Mesenchymal stem cell (in vitro differentiated cells and primary cell): ENCODE measurements around the gene ATF7.

ENCODE experiments used
- DNase-seq: peaks from one replicate; pipeline ENCODE4 v3.0.0-alpha.2; 2013
- H2AFZ ChIP-seq: one replicate; pipeline ENCODE4 v1.6.1; 2013; ENCODE audit warnings: low read depth, mild to moderate bottlenecking, control low read depth, inconsistent platforms, low read length, moderate library complexity
- H2AK5ac ChIP-seq: 2 replicates; pipeline ENCODE4 v1.6.1; 2013; ENCODE audit warnings: low read length, moderate library complexity, mild to moderate bottlenecking, inconsistent platforms; ENCODE audit not compliant: severe bottlenecking
- H2BK120ac ChIP-seq: one replicate; pipeline ENCODE4 v1.6.1; 2013; ENCODE audit warnings: low read depth, mild to moderate bottlenecking, inconsistent platforms, low read length, moderate library complexity
- H2BK12ac ChIP-seq, 2 experiments: one replicate each; pipeline ENCODE4 v1.6.1; 2013; ENCODE audit warnings: inconsistent platforms in 2 of 2, low read length in 2 of 2, mild to moderate bottlenecking in 2 of 2, moderate library complexity in 2 of 2, control low read depth in 1 of 2
- H2BK15ac ChIP-seq: one replicate; pipeline ENCODE4 v1.6.1; 2013; ENCODE audit warnings: mild to moderate bottlenecking, low read depth, inconsistent platforms; ENCODE audit not compliant: poor library complexity, severe bottlenecking
- H2BK5ac ChIP-seq: 2 replicates; pipeline ENCODE4 v1.6.1; 2013; ENCODE audit warnings: low read depth, mild to moderate bottlenecking, low read length, control low read depth, inconsistent platforms; ENCODE audit not compliant: poor library complexity, severe bottlenecking
- H3K14ac ChIP-seq, 2 experiments: one replicate each; pipeline ENCODE4 v1.6.1; 2013; ENCODE audit warnings: inconsistent platforms in 2 of 2, low read length in 2 of 2, control low read depth in 1 of 2, mild to moderate bottlenecking in 1 of 2, moderate library complexity in 1 of 2
- H3K18ac ChIP-seq, 2 experiments: one replicate each; pipeline ENCODE4 v1.6.1; 2013; ENCODE audit warnings: inconsistent platforms in 2 of 2, low read length in 2 of 2, control low read depth in 1 of 2, low read depth in 1 of 2, mild to moderate bottlenecking in 1 of 2
- H3K23ac ChIP-seq, 2 experiments: one replicate each; pipeline ENCODE4 v1.6.1; 2013; ENCODE audit warnings: inconsistent platforms in 2 of 2, low read length in 2 of 2, mild to moderate bottlenecking in 2 of 2, moderate library complexity in 2 of 2, control low read depth in 1 of 2
- H3K27ac ChIP-seq: 2 replicates; pipeline ENCODE4 v1.5.1; 2013; ENCODE audit warnings: mild to moderate bottlenecking, moderate library complexity, low read length, control low read depth, inconsistent platforms; ENCODE audit not compliant: poor library complexity, severe bottlenecking
- H3K27me3 ChIP-seq, 2 experiments: 2 replicates each; pipeline versions ENCODE4 v1.6.1 to v1.7.0; 2013; ENCODE audit warnings: low read length in 2 of 2, mild to moderate bottlenecking in 2 of 2, moderate library complexity in 2 of 2, control low read depth in 1 of 2, inconsistent platforms in 1 of 2; ENCODE audit not compliant: control insufficient read depth in 1 of 2, insufficient read depth in 1 of 2
- H3K36me3 ChIP-seq, 2 experiments: 2 replicates each; pipeline versions ENCODE4 v1.6.1 to v1.7.0; 2013; ENCODE audit warnings: low read length in 2 of 2, control low read depth in 1 of 2, inconsistent platforms in 1 of 2, low read depth in 1 of 2, mild to moderate bottlenecking in 1 of 2; ENCODE audit not compliant: insufficient read depth in 2 of 2, control insufficient read depth in 1 of 2
- H3K4ac ChIP-seq, 2 experiments: one replicate each; pipeline ENCODE4 v1.6.1; 2013; ENCODE audit warnings: inconsistent platforms in 2 of 2, low read length in 2 of 2, mild to moderate bottlenecking in 2 of 2, moderate library complexity in 2 of 2, control low read depth in 1 of 2, low read depth in 1 of 2
- H3K4me1 ChIP-seq: 2 replicates; pipeline ENCODE4 v1.6.1; 2013; ENCODE audit warnings: low read depth, low read length, control low read depth; ENCODE audit not compliant: control insufficient read depth, insufficient read depth
- H3K4me2 ChIP-seq: 2 replicates; pipeline ENCODE4 v1.6.1; 2013; ENCODE audit warnings: low read length, mild to moderate bottlenecking, inconsistent platforms; ENCODE audit not compliant: poor library complexity, severe bottlenecking
- H3K4me3 ChIP-seq, 2 experiments: 2 replicates each; pipeline versions ENCODE4 v1.5.1 to v1.7.0; 2013; ENCODE audit warnings: low read length in 2 of 2, mild to moderate bottlenecking in 2 of 2, control low read depth in 1 of 2, low read depth in 1 of 2; ENCODE audit not compliant: insufficient read depth in 1 of 2
- H3K79me1 ChIP-seq: replicated peaks from 2 replicates; pipeline ENCODE4 v1.6.1; 2013; ENCODE audit warnings: mild to moderate bottlenecking, control low read depth, low read length, inconsistent platforms; ENCODE audit not compliant: poor library complexity, severe bottlenecking
- H3K9ac ChIP-seq: 2 replicates; pipeline ENCODE4 v1.7.0; 2013; ENCODE audit warnings: mild to moderate bottlenecking, low read length, moderate library complexity
- H3K9me3 ChIP-seq: 2 replicates; pipeline ENCODE4 v1.7.0; 2013; ENCODE audit warnings: mild to moderate bottlenecking, low read length; ENCODE audit not compliant: control insufficient read depth
- H4K8ac ChIP-seq: one replicate; pipeline ENCODE4 v1.6.1; 2013; ENCODE audit warnings: inconsistent platforms, mild to moderate bottlenecking, low read length, moderate library complexity
- H4K91ac ChIP-seq: one replicate; pipeline ENCODE4 v1.6.1; 2013; ENCODE audit warnings: mild to moderate bottlenecking, low read length, inconsistent platforms
- WGBS: methylation state at CpG from one replicate; pipeline ENCODE4 v1.1.7; 2013; ENCODE audit warnings: mixed read lengths; 5-methylcytosine and 5-hydroxymethylcytosine counted together

ATF7 gene

DNA sequence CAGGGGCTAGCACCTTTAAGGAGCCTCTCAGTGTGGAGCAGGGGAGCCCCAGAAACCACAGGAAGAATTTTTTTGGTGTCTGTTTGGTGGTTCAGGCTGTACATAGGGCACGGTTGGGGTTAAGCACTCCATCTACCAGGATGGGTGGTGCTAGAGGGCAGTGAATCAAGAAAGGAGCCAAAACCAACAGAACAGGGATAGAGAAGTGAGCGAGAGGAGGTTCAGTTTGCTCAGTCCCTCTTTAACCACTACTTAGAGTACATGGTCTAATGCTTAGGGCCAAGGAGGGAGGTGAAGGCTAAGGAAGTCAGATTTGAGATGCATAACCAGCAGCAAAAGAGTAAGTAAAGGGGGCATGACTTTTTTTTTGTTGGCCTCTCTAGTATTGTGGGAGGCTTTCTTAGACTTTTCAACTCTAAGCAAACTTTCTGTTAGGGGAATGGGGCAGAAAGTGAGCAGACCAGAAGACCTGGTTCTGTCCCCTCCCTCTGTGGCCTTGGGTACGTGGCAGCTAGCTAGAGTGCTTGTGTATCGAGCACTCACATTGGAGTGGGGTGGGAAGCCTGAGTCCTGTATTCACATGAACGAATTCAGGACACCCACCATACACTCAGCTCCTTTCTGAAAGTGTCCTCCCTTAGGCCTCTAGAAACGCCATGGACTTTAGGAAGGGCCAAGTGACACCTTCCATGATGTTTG, 112.3 kb downstream of the ATF7 start:
- no peak overlapping the region for H2BK12ac ChIP-seq
- no peaks in the 10 kb centered on the region for H3K9me3 ChIP-seq
- no peak overlapping the region for H2BK5ac ChIP-seq
- H3K4ac ChIP-seq: no peak overlapping the region
- no peaks in the 10 kb centered on the region for H3K27me3 ChIP-seq
- H4K91ac ChIP-seq: no peak overlapping the region
- H3K4me3 ChIP-seq: no peak overlapping the region
- H3K9ac ChIP-seq: no peak overlapping the region
- H3K4me2 ChIP-seq: no peak overlapping the region
- no peak overlapping the region for H3K14ac ChIP-seq
- no peak for DNase-seq
- H3K27ac ChIP-seq: no peak overlapping the region
- H3K4me1 ChIP-seq: no peaks in the 10 kb centered on the region
- no peak overlapping the region for H3K18ac ChIP-seq
- H2BK15ac ChIP-seq: no peak overlapping the region
- H2AK5ac ChIP-seq: no peak overlapping the region
- peaks cover 8% of the 10 kb centered on the region for H3K79me1 ChIP-seq
- peaks cover 44 to 89% of the 10 kb centered on the region in 2 experiments for H3K36me3 ChIP-seq
- no peak overlapping the region for H2BK120ac ChIP-seq
- H4K8ac ChIP-seq: no peak overlapping the region
- H2AFZ ChIP-seq: no peak overlapping the region
- H3K23ac ChIP-seq: no peak overlapping the region
- WGBS: 96% methylated on average over 6 of the region's 6 CpGs

DNA sequence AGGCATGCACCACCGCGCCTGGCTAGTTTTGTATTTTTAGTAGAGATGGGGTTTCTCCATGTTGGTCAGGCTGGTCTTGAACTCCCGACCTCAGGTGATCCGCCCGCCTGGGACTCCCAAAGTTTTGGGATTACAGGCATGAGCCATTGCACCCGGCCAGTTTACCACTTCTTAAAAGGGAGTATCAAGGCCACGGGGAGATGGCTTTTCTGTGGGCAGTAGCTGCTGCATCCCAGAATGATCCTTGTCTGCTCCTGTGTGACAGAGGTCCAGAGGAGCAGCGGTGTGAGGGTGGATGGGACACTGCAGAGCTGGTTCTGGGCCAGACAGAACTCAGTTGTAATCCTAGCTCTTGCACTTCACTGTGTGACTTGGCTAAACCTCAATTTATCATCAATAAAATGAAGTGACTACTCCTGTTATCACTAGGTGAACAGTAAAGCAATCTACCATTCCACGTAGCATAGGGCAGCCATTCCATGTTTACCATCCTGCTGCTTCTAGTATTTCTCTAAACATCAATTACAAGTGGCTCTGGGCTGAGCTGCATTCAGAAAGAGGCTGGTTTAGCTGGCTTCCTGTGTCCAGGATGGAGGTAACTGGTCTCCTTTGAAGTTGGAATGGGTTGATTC, 115.9 kb downstream of the ATF7 start:
- Histone ChIP-seq H3K27ac (no peak overlapping the region), H3K4me3 (no peak overlapping the region), H3K4me2 (no peak overlapping the region), H3K27me3 (no peaks in the 10 kb centered on the region), H4K8ac (no peak overlapping the region), H3K14ac (no peak overlapping the region), H2BK5ac (no peak overlapping the region), H3K4me1 (peaks cover 3% of the 10 kb centered on the region), H3K79me1 (peaks cover 18% of the 10 kb centered on the region), H2BK120ac (no peak overlapping the region), H3K36me3 (peaks cover 61 to 83% of the 10 kb centered on the region in 2 experiments), H3K9ac (no peak overlapping the region), H3K4ac (no peak overlapping the region), H3K23ac (no peak overlapping the region), H2BK15ac (no peak overlapping the region), H3K18ac (no peak overlapping the region), H3K9me3 (no peaks in the 10 kb centered on the region), H2AK5ac (no peak overlapping the region), H2AFZ (no peak overlapping the region), H2BK12ac (no peak overlapping the region), H4K91ac (no peak overlapping the region)
- 98% methylated on average over 9 of the region's 9 CpGs for WGBS
- DNase-seq: no peak

DNA sequence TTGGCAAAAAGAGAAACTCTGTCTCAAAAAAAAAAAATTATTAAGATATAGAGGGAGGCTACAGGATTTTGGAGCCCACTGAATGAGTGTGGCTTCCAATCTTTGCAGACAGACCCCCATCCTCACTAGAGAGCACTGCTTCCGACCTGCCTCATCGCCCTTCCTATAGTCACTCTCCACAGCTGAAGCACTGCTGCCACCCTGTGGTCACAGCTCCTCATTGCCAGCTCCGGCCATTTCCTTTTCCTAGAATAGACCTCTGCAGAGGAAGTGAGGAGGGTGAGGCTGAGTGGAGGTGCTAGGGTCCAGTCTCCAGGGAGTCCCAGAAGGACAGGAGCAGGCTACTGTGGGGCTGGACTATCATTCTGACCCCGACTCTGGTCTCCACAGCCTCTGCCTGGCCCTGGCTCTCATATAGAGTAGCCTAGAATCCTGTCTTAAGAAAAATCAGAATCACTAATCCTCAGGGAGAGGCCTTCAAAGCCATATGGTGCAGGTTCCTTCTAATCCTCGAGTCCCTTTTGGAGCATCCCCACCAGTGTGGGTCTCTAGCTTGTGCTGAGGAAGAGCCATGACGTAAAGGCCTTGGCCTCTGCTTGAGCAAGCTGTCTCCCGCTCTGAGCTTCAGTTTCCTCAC, 117.5 kb downstream of the ATF7 start:
- Histone ChIP-seq H2AK5ac (no peak overlapping the region), H3K36me3 (peaks cover 71 to 80% of the 10 kb centered on the region in 2 experiments), H2BK5ac (no peak overlapping the region), H3K27ac (no peak overlapping the region), H3K27me3 (no peaks in the 10 kb centered on the region), H3K9ac (no peak overlapping the region), H3K79me1 (peaks cover 18% of the 10 kb centered on the region), H2BK15ac (no peak overlapping the region), H3K4ac (no peak overlapping the region), H3K18ac (no peak overlapping the region), H3K23ac (no peak overlapping the region), H3K9me3 (no peaks in the 10 kb centered on the region), H4K8ac (no peak overlapping the region), H3K4me3 (no peak overlapping the region), H3K4me2 (no peak overlapping the region), H2BK120ac (no peak overlapping the region), H3K4me1 (peaks cover 6% of the 10 kb centered on the region), H2BK12ac (no peak overlapping the region), H3K14ac (no peak overlapping the region), H4K91ac (no peak overlapping the region), H2AFZ (no peak overlapping the region)
- 44% methylated on average over 6 of the region's 7 CpGs for WGBS
- peak; percentile 82 for DNase-seq

DNA sequence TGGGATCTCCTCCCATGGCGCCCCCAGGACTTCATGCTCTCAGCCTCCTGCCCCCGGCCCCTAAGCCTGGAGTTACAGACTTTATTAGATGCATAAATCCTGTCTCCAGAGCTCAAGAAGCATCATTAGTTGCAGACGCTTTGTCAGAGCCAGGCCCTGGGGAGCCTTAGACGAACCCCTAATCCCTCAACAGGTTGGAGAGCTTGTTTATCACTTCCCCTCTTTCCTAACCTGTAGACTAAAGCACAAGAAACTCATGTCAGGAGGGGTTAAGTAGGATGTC, 118.6 kb downstream of the ATF7 start:
- Histone ChIP-seq H4K8ac (no peak overlapping the region), H2BK120ac (no peak overlapping the region), H2BK12ac (no peak overlapping the region), H3K27ac (no peak overlapping the region), H2BK5ac (no peak overlapping the region), H4K91ac (no peak overlapping the region), H3K36me3 (peaks cover 75% of the 10 kb centered on the region in 2 experiments), H3K4ac (no peak overlapping the region), H3K18ac (no peak overlapping the region), H3K14ac (no peak overlapping the region), H3K79me1 (peaks cover 28% of the 10 kb centered on the region), H2AK5ac (no peak overlapping the region), H3K23ac (no peak overlapping the region), H3K4me1 (peaks cover 9% of the 10 kb centered on the region), H3K9me3 (no peaks in the 10 kb centered on the region), H3K4me3 (no peak overlapping the region), H3K27me3 (no peaks in the 10 kb centered on the region), H2AFZ (no peak overlapping the region), H2BK15ac (no peak overlapping the region), H3K9ac (peak overlapping the region; percentile 36), H3K4me2 (no peak overlapping the region)
- no peak for DNase-seq
- WGBS: 91% methylated on average over 3 of the region's 4 CpGs
